ENCODE data around the gene FGD3. TPM values are rescaled to one million over a fixed set of nuclear protein-coding genes. Genes with fewer than 3 reads are reported as not detected.

Gene FGD3
- polyA plus RNA-seq, 1 experiment, result not detected

- POLR2A ChIA-PET, result no interaction called here
Measured at GRCh38 chr9:93051680-93052089, 104.4 kb downstream of the FGD3 start.

DNA sequence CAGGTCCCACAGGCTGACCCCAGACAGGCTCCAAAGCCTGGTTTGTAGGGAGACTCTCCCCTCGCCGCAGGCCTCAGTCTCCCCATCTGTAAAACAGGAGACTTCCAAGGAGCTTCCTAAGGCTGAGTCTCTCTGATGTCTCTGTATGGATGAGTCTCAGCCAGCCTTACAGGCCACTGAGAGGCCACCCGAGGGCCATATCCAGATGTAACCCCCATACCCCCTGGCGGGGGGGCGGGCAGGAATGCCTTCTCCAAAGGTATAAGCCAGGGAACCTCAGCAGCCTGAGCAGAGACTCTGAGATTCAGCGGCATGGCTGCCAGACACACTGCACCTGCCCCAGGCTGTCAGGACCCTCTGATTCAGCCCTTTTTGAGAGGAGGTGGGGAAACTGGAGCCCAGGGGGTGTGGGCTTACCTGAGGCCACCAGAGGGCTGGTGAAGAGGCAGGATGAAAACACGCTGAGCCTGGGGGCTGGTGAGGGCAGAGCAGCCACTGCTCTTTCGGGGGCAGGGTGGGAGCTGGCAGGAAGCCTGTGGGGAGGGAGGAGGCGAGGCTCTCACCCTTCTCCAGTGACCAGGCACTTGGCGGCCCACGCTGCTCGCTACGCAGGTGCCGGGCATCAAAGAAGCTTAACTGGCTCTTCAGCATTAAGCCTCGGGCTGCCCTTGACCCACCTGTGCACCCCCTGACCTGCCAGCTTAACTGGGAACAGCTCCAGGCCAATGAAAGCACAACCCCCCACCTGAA, 105.6 kb downstream of the FGD3 start:
- TF ChIP-seq, protein P1, sequence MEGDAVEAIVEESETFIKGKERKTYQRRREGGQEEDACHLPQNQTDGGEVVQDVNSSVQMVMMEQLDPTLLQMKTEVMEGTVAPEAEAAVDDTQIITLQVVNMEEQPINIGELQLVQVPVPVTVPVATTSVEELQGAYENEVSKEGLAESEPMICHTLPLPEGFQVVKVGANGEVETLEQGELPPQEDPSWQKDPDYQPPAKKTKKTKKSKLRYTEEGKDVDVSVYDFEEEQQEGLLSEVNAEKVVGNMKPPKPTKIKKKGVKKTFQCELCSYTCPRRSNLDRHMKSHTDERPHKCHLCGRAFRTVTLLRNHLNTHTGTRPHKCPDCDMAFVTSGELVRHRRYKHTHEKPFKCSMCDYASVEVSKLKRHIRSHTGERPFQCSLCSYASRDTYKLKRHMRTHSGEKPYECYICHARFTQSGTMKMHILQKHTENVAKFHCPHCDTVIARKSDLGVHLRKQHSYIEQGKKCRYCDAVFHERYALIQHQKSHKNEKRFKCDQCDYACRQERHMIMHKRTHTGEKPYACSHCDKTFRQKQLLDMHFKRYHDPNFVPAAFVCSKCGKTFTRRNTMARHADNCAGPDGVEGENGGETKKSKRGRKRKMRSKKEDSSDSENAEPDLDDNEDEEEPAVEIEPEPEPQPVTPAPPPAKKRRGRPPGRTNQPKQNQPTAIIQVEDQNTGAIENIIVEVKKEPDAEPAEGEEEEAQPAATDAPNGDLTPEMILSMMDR (IDR thresholded peaks at IDR 0.05; ENCODE audit: low read depth, low read length), result no peak
- CTCF ChIA-PET, result no interaction called here
- Histone ChIP-seq H3K4me3 (ENCODE audit: low read depth, low read length) (no peak overlapping the region), H3K27me3 (ENCODE audit: control insufficient read depth, insufficient read depth, low read length) (peaks cover 7% of the 10 kb centered on the region), H3K27ac (ENCODE audit: low read depth, low read length) (no peak overlapping the region), H3K9me3 (ENCODE audit: control insufficient read depth, insufficient read depth, low read length) (no peaks in the 10 kb centered on the region)
- DNase-seq (ENCODE audit: low read depth, low spot score), result no peak
- POLR2A ChIA-PET, result no interaction called here

More at GRCh38 chr9:93051680-93052089, 104.4 kb downstream of the FGD3 start:
- TF ChIP-seq, protein P1 (IDR thresholded peaks at IDR 0.05; ENCODE audit: low read depth, low read length), result no peak
- CTCF ChIA-PET, result interaction anchor here (0.6 kb wide), 1 partner anchor 76 kb away, joined by 3 read pairs; no protein-coding TSS in a partner anchor
- no peak for DNase-seq (ENCODE audit: low read depth, low spot score)
- Histone ChIP-seq H3K27ac (ENCODE audit: low read depth, low read length) (no peak overlapping the region), H3K4me3 (ENCODE audit: low read depth, low read length) (no peak overlapping the region), H3K27me3 (ENCODE audit: control insufficient read depth, insufficient read depth, low read length) (peaks cover 7% of the 10 kb centered on the region), H3K9me3 (ENCODE audit: control insufficient read depth, insufficient read depth, low read length) (no peaks in the 10 kb centered on the region)

- H3K27me3 ChIP-seq (ENCODE audit: control insufficient read depth, insufficient read depth, low read length), result peaks cover 7% of the 10 kb centered on the region
- H3K27ac ChIP-seq (ENCODE audit: low read depth, low read length), result no peak overlapping the region
- H3K9me3 ChIP-seq (ENCODE audit: control insufficient read depth, insufficient read depth, low read length), result no peaks in the 10 kb centered on the region
- POLR2A ChIA-PET, result no interaction called here
- no peak for DNase-seq (ENCODE audit: low read depth, low spot score)
- TF ChIP-seq, protein P1 (IDR thresholded peaks at IDR 0.05; ENCODE audit: low read depth, low read length), result no peak
- H3K4me3 ChIP-seq (ENCODE audit: low read depth, low read length), result no peak overlapping the region
- CTCF ChIA-PET, result interaction anchor here (0.6 to 0.7 kb wide), 2 partner anchors 13 to 231 kb away, joined by 3 to 4 read pairs; no protein-coding TSS in a partner anchor
Measured at GRCh38 chr9:93053781-93054331, 106.5 kb downstream of the FGD3 start.

DNA sequence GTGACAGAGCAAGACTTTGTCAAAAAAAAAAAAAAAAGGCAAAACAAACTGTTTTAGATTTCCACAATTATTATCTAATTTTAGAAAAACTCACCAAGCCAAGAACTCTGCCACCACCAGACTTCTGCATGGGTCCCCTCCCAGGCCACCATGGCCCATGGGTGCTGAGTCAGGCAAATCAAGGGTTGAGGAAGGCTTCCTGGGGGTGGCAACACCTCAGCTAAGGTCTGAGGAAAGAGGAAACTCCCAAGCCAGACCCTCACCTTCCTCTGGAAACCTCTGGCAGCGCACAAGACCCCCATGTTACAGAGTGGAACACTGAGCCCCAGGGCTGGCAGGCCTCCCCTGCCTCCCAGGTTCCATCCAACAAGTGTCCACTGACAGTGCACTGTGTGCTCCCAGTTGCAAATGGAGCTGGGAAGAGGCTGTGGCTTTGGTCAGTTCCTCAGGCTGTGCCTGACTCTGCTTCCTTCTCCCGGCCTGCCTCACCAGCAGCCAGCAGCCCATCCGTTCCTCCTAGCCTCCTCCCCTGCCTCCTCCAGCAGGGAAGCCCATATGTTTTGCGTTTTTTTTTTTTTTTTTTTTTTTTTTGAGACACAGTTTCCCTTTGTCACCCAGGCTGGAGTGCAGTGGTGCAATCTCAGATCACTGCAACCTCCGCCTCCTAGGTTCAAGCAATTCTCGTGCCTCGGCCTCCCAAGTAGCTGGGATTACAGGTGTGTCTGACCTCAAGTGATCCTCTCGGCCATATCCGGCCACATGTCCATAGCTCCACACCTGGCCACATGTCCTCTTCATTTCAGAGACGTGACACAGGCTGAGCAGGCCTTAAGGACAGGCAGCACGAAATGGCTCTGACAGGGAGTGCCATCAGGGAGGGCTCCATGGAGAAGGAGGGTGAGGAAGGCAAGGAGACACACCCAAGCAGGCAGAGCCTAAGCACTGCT, 107.7 kb downstream of the FGD3 start:
- Histone ChIP-seq H3K9me3 (ENCODE audit: control insufficient read depth, insufficient read depth, low read length) (no peaks in the 10 kb centered on the region), H3K4me3 (ENCODE audit: low read depth, low read length) (no peak overlapping the region), H3K27me3 (ENCODE audit: control insufficient read depth, insufficient read depth, low read length) (peaks cover 10% of the 10 kb centered on the region), H3K27ac (ENCODE audit: low read depth, low read length) (no peak overlapping the region)
- POLR2A ChIA-PET, result no interaction called here
- DNase-seq (ENCODE audit: low read depth, low spot score), result no peak
- TF ChIP-seq, protein P1 (IDR thresholded peaks at IDR 0.05; ENCODE audit: low read depth, low read length), result no peak
- CTCF ChIA-PET, result interaction anchor here (0.7 kb wide), 1 partner anchor 14 kb away, joined by 3 read pairs; no protein-coding TSS in a partner anchor
